ENCODE results near the gene CIP2A.
A peak's percentile ranks its signal among the peaks of the same experiment; 100 is the strongest.

Gene CIP2A

GRCh38 chr3:108555966-108556581, 33.2 kb downstream of the CIP2A start:
- no peak for DNase-seq (ENCODE audit: extremely low spot score)
- POLR2A ChIA-PET = no interaction called here
- no peak for TF ChIP-seq CTCF (IDR thresholded peaks at IDR 0.05; ENCODE audit: control extremely low read depth, extremely low read depth, low read depth, missing control alignments)
- CTCF ChIA-PET = interaction anchor here (1.4 to 8.0 kb wide), 5 partner anchors 8 to 618 kb away, joined by 3 to 217 read pairs (median 42); no protein-coding TSS in a partner anchor

- no peak for DNase-seq (ENCODE audit: extremely low spot score)
- ChIA-PET POLR2A (no interaction called here), CTCF (interaction anchor here (0.7 to 8.0 kb wide), 7 partner anchors 9 to 617 kb away, joined by 3 to 217 read pairs (median 27); no protein-coding TSS in a partner anchor)
- TF ChIP-seq CTCF (IDR thresholded peaks at IDR 0.05; ENCODE audit: control extremely low read depth, extremely low read depth, low read depth, missing control alignments) = no peak
Observed at GRCh38 chr3:108554913-108555571, 34.2 kb downstream of the CIP2A start.

GRCh38 chr3:108554229-108554628, 35.0 kb downstream of the CIP2A start:
- TF ChIP-seq CTCF (IDR thresholded peaks at IDR 0.05; ENCODE audit: control extremely low read depth, extremely low read depth, low read depth, missing control alignments) = no peak
- ChIA-PET CTCF (interaction anchor here (1.2 to 8.0 kb wide), 9 partner anchors 9 to 79 kb away, joined by 3 to 217 read pairs (median 27); partner anchors contain the start of genes CIP2A and DZIP3), POLR2A (no interaction called here)
- DNase-seq (ENCODE audit: extremely low spot score) = no peak

- TF ChIP-seq CTCF (IDR thresholded peaks at IDR 0.05; ENCODE audit: control extremely low read depth, extremely low read depth, low read depth, missing control alignments) = peak; percentile 55
- ChIA-PET POLR2A (no interaction called here), CTCF (interaction anchor here (0.6 to 8.0 kb wide), 38 partner anchors 9 to 1316 kb away, joined by 3 to 217 read pairs (median 6); partner anchors contain the start of genes CIP2A, DZIP3 and MYH15)
- peak; percentile 12 for DNase-seq (ENCODE audit: extremely low spot score)
Observed at GRCh38 chr3:108552267-108553159, 36.7 kb downstream of the CIP2A start.

GRCh38 chr3:108548886-108549285, 40.4 kb downstream of the CIP2A start:
- ChIA-PET POLR2A (no interaction called here), CTCF (no interaction called here)
- no peak for TF ChIP-seq CTCF (IDR thresholded peaks at IDR 0.05; ENCODE audit: control extremely low read depth, extremely low read depth, low read depth, missing control alignments)
- no peak for DNase-seq (ENCODE audit: extremely low spot score)

GRCh38 chr3:108548304-108548703, 40.9 kb downstream of the CIP2A start:
- POLR2A ChIA-PET = no interaction called here
- TF ChIP-seq CTCF (IDR thresholded peaks at IDR 0.05; ENCODE audit: control extremely low read depth, extremely low read depth, low read depth, missing control alignments) = no peak
- CTCF ChIA-PET = no interaction called here
- no peak for DNase-seq (ENCODE audit: extremely low spot score)
